Thyroid gland (tissue), 4 donors: ENCODE measurements around the gene LIX1L.

Experiments
- POLR2A ChIP-seq, 2 donors: fragments of 450-650 bp; IDR thresholded peaks; one replicate each; pipeline ENCODE4 v1.6.1; 2017; ENCODE audit warnings: antibody characterized with exemption in 2 of 2, mild to moderate bottlenecking in 2 of 2, moderate library complexity in 1 of 2
- TF ChIP-seq, protein P1 (sequence below), 6 experiments: fragments of 200-600 bp in 3 of 6; fragments of 450-650 bp in 3 of 6; sonication (generic) in 3 of 6; IDR thresholded peaks; one replicate each; pipeline ENCODE4 v1.5.1; 2016 to 2019; ENCODE audit warnings: antibody characterized with exemption in 6 of 6, mild to moderate bottlenecking in 2 of 6, inconsistent platforms in 1 of 6, moderate library complexity in 1 of 6

DNA sequence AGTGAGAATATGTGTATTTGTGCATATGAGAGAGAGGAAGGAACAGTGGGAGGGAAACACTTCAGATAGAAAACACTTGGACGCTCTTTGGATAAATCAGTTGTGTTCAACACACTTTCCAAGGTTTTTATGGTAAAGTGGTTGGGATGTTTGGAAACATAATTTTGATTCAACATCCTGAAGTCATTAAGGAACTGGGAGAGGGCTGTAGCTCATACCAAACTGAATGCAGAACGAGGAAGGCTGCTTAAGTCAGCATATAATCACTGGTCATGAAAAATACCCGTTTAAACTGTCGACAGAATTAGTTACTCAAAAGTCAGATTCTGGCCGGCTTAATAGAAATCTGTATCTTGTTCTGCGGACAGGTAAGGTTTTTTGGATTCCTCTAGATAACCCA, 14.9 kb downstream of the LIX1L start:
- TF ChIP-seq, protein P1, sequence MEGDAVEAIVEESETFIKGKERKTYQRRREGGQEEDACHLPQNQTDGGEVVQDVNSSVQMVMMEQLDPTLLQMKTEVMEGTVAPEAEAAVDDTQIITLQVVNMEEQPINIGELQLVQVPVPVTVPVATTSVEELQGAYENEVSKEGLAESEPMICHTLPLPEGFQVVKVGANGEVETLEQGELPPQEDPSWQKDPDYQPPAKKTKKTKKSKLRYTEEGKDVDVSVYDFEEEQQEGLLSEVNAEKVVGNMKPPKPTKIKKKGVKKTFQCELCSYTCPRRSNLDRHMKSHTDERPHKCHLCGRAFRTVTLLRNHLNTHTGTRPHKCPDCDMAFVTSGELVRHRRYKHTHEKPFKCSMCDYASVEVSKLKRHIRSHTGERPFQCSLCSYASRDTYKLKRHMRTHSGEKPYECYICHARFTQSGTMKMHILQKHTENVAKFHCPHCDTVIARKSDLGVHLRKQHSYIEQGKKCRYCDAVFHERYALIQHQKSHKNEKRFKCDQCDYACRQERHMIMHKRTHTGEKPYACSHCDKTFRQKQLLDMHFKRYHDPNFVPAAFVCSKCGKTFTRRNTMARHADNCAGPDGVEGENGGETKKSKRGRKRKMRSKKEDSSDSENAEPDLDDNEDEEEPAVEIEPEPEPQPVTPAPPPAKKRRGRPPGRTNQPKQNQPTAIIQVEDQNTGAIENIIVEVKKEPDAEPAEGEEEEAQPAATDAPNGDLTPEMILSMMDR (IDR thresholded peaks at IDR 0.05), result no peak
- TF ChIP-seq POLR2A (IDR thresholded peaks at IDR 0.05), result no peak
